Measurements from ENCODE around the gene FYCO1. TPM values are rescaled to one million over a fixed set of nuclear protein-coding genes. Genes with fewer than 3 reads are reported as not detected.

FYCO1 gene
- total and polyA plus RNA-seq, 9 of the 15 experiments (the other 6 are each of a cell fraction or from before 2014, with no cell fraction given), result 2.1 to 13.8 (median 7.4) TPM

GRCh38 chr3:45929042-45929679, 66.5 kb downstream of the FYCO1 start (continued):
- TF ChIP-seq ZNF778 (CRISPR knock-in tag; IDR thresholded peaks at IDR 0.05) (no peak), SRSF7 (optimal IDR thresholded peaks at IDR 0.05; ENCODE audit: low read depth, low read length) (no peak), XRCC5 (IDR thresholded peaks at IDR 0.05; ENCODE audit: low read depth, low read length) (0 out of 2 replicates have a peak, but pooled peaks have one; percentile 38), ZBED1 (IDR thresholded peaks at IDR 0.05) (no peak), RAD21 (CRISPR knock-in tag; conservative IDR thresholded peaks at IDR 0.05 in 1 of 2, IDR thresholded peaks at IDR 0.05 in 1 of 2) (peak; percentile 88 to 89), KDM4B (IDR thresholded peaks at IDR 0.05; ENCODE audit: borderline replicate concordance in 2 of 2, low read depth in 1 of 2) (no peak), CTBP1 (IDR thresholded peaks at IDR 0.05; ENCODE audit: borderline replicate concordance) (no peak), NFRKB (IDR thresholded peaks at IDR 0.05; ENCODE audit: low read depth) (no peak), POLR2G (IDR thresholded peaks at IDR 0.05; ENCODE audit: low read depth, low read length) (0 out of 2 replicates have a peak, but pooled peaks have one; percentile 21), THRB (CRISPR knock-in tag; conservative IDR thresholded peaks at IDR 0.05) (no peak), ZBTB5 (IDR thresholded peaks at IDR 0.05) (no peak), ZBTB1 (CRISPR knock-in tag; IDR thresholded peaks at IDR 0.05; ENCODE audit: borderline replicate concordance, low read depth) (no peak), CTCF (IDR thresholded peaks at IDR 0.05 in 2 of 3, conservative IDR thresholded peaks at IDR 0.05 in 1 of 3; ENCODE audit: insufficient read depth in 2 of 3, low read depth in 1 of 3, low read length in 3 of 3) (peak; percentile 86 to 93 (median 91)), HCFC1 (IDR thresholded peaks at IDR 0.05; ENCODE audit: low read depth, low read length) (no peak), MTA3 (IDR thresholded peaks at IDR 0.05; ENCODE audit: borderline replicate concordance) (no peak; the same call in 1 of the 2 replicates), NEUROD1 (IDR thresholded peaks at IDR 0.05; ENCODE audit: borderline replicate concordance, low read depth, low read length, partially characterized antibody) (no peak), SIN3A (IDR thresholded peaks at IDR 0.05; ENCODE audit: borderline replicate concordance in 2 of 2, control insufficient read depth in 1 of 2, low read depth in 2 of 2, low read length in 2 of 2) (no peak), DEAF1 (CRISPR knock-in tag; IDR thresholded peaks at IDR 0.05) (peak; percentile 82), RFX1 (IDR thresholded peaks at IDR 0.05) (no peak)

Data from K562 (cell line).